Activated CD4-positive, alpha-beta T cell treated with anti-CD3 and anti-CD28 coated beads for 24 hours (primary cell): ENCODE results near the gene IL18RAP.

Experiments
- DNase-seq, 2 donors: peaks; one replicate each; pipeline ENCODE4 v3.0.0-alpha.2; 2020; ENCODE audit warnings: low read depth in 2 of 2

The IL18RAP gene

DNA sequence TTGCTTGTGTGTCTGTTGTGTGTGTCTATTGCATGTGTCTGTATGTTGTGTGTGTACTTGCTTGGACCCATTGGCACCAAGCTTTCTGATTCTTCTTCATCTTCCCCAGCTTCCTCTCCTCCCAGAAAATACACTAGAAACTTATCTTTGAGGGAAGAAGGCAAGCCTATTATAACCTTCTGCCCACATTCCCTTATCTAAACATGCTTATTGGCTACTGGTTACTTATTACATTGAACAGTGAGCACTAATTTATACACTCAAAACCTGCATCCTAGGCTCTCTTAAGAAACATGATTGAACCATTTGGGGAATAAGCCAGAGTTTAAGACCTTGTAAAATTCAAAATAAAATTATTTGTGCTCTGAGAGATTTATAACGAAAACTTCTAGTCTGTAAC lies 76.6 kb downstream of the IL18RAP start:
- DNase-seq: no peak
